HG03342 (cell line): Measurements from ENCODE around the gene WDR47.
"Not testable (repeated sequence)": the region's sequence is repeated elsewhere in the genome, so short reads cannot be mapped to it uniquely, and the experiment has no call there.

ENCODE experiments used
- ATAC-seq: cut with Tn5 transposase; IDR thresholded peaks from one replicate; pipeline ENCODE4 v1.9.1; 2021; ENCODE audit warnings: mild to moderate bottlenecking, moderate library complexity; ENCODE audit not compliant: unreplicated experiment

WDR47 gene

GRCh38 chr1:109056064-109056463 lies 14.2 kb upstream of the WDR47 start:
- ATAC-seq, result no peak

- ATAC-seq, result not testable (repeated sequence)
Observed at GRCh38 chr1:109052145-109052544, 10.2 kb upstream of the WDR47 start.

GRCh38 chr1:109050228-109050995 lies 8.5 kb upstream of the WDR47 start:
- ATAC-seq, result no peak

DNA sequence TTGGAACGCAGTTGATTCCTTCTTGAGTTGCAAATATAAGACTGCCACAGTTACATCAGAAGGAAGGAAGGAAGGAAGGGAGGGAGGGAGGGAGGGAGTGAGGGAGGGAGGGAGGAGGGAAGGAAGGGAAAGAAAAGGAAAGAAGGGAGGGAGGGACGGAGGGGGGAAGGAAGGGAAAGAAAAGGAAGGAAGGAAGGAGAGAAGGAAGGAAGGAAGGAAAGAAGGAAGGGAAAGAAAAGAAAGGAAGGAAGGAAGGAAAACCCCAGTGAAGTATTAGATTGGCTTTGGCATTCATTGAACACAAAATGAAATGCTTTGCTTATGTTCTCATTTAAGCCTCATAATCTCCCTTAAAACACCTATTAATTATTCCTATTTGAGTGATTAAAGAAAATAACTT lies 6.4 kb upstream of the WDR47 start:
- no peak for ATAC-seq

DNA sequence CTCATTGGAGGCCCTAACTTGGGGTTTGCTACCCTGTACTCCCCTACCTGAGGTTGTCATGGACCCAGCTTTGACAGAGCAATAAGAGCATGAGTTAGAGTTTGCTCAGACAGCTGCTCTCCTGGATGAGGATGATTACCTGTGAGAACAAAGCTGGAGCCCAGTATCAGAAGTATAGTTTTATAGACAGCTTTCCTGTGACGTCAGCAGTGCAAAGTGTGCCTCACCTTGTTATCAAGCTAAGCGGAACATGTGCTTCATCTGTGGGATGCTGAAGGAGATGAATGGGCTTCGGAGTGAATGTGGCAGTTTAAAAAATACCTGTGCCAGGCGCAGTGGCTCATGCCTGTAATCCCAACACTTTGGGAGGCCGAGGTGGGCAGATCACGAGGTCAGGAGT lies 5.4 kb upstream of the WDR47 start:
- ATAC-seq, result no peak

DNA sequence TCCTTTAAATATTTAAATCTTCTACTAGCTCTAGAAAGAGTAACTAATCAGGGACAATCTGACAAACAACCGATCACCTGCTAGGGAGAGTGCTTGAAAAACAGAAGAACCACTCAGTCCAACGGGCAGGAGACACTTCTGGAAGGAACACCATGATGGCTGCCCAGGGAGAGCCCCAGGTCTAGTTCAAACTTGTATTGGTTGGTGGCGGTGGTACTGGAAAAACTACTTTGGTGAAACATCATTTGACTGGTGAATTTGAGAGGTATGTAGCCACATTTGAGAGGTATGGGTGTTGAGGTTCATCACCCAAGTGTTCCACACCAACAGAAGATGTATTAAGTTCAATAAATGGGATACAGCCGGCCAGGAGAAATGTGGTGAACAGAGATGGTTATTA lies 4.8 kb upstream of the WDR47 start:
- no peak for ATAC-seq

- no peak for ATAC-seq
Observed at GRCh38 chr1:109045595-109045994, 3.7 kb upstream of the WDR47 start.

GRCh38 chr1:109040989-109041620 lies 797 bp downstream of the WDR47 start:
- peak; percentile 12 for ATAC-seq

DNA sequence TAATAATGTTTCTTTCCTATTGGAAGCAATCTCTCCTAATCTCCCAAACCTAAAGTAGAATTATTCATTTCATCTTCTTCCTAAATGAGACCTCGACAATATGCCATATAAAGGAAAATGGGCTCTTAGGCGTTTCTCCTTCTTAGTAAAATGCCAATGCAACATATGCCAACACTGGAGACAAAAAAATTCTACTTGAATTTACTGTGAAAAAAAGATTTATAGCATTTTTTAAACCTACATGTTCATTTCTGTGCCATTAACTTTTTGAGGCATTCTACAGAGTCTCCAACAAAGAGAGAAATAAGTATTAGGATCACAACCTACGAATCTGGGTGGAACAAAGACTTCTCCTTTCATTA lies 1.3 kb downstream of the WDR47 start:
- ATAC-seq, result no peak

GRCh38 chr1:109034382-109034781 lies 7.5 kb downstream of the WDR47 start:
- ATAC-seq, result no peak

DNA sequence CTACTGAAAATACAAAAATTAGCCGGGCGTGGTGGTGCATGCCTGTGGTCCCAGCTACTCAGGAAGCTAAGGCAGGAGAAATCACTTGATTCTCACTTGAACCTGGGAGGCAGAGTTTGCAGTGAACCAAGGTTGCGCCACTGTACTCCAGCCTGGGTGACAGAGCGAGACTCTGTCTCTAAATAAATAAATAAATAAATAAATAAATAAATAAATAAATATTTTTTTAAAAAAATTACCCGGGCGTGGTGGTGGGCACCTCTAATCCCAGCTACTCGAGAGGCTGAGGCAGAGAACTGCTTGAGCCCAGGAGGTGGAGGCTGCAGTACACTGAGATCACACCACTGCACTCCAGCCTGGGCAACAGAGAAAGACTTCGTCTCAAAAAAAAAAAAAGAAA lies 12.4 kb downstream of the WDR47 start:
- ATAC-seq, result not testable (repeated sequence)

DNA sequence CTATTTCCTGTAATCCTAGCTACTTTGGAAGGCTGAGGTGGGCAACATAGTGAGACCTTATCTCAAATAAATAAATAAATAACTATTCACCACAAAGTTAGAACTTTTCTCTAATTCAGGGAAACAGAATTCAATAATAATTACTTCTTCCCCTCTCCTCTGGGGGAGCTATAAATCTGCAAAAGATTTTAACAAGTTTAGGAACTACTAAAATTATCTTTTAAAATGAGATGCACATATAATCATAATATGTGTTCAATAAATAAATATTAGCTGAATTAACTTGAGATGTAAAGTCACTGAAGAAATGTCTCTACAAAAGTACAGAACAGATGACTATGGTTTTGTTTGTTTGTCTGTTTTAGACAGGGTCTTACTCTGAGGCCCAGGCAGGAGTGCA lies 14.1 kb downstream of the WDR47 start:
- no peak for ATAC-seq

DNA sequence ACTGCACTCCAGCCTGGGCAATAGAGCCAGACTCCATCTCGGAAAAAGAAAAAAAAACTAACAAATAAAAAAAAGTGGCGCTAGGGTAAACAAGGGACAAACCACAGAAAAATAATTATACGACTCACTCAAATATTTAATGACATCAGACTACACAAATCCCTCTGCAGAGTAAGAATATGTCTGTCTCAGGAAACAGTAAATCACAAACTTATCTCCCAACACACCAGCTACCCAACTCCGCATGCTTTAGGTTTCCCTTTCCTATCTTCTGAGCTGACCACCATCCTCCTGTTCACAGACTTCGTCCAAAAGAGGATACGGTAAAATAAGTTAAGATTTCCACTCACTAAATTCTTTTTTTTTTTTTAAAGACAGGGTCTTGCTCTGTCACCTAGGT lies 16.2 kb downstream of the WDR47 start:
- ATAC-seq, result no peak

DNA sequence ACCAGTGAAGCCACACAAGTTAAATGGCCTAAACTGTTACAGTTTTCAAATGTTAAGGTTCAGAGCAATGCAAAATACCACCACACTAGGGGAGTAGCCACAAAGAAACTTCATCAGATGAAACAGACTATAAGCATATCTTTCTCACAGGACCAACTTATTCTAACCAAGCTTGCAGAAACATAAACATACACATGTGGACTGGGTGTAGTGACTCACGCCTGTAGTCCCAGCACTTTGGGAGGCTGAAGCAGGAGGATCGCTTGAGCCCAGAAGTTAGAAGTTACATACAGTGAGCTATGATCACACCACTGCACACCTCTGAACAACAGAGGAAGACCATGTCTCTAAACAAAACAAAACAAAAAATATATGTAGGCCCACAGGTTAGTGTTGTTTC lies 17.3 kb downstream of the WDR47 start:
- no peak for ATAC-seq

GRCh38 chr1:109020693-109021257 lies 21.1 kb downstream of the WDR47 start:
- no peak for ATAC-seq

- ATAC-seq, result not testable (repeated sequence)
Observed at GRCh38 chr1:109017719-109018118, 24.2 kb downstream of the WDR47 start.

- ATAC-seq, result no peak
Observed at GRCh38 chr1:109017134-109017533, 24.8 kb downstream of the WDR47 start.

GRCh38 chr1:109011335-109011734 lies 30.6 kb downstream of the WDR47 start:
- ATAC-seq, result no peak

GRCh38 chr1:108996622-108997021 lies 45.3 kb downstream of the WDR47 start:
- not testable (repeated sequence) for ATAC-seq

DNA sequence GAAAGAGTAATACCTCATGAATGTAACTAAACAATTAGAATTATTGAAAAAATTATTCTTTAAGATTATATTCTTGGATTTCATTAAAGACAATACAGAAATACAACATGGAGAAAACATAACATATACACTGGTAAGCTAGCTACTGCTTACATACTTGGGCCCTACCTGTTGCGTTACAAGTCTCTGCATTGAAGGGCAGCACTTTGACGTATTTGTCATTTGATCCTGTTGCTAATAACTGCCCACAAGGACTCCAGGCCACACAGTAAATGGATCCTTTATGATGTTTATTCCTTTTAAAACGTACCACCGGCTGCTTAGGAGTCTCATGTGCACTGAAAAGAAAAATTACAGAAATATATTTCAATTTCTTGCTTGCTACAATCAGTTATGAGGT lies 58.8 kb downstream of the WDR47 start:
- no peak for ATAC-seq

- ATAC-seq, result no peak
Observed at GRCh38 chr1:108976658-108977057, 65.2 kb downstream of the WDR47 start.

GRCh38 chr1:108972951-108973350 lies 69.0 kb downstream of the WDR47 start:
- ATAC-seq, result no peak
